T-cell (primary cell): ENCODE data around the gene ARAF. TPM values are rescaled to one million over a fixed set of nuclear protein-coding genes. Genes with fewer than 3 reads are reported as not detected.

Experiments used
- ATAC-seq, 4 experiments: fragments of 200-7000 bp in 3 of 4; fragments of 150-1000 bp in 1 of 4; cut with Tn5 transposase; replicated peaks in 1 of 4; 1 replicate in 3 of 4; 2 replicates in 1 of 4; pipeline ENCODE4 v1.10.0; 2021; ENCODE audit warnings: moderate library complexity in 3 of 4, mild to moderate bottlenecking in 2 of 4, moderate number of reproducible peaks in 1 of 4
- CTCF ChIA-PET, 2 donors: fragments of 300-600 bp; sonication (Branson Sonifier 250); formaldehyde crosslinking; loops; one replicate each; lab custom pipeline; 2022; ENCODE audit warnings: antibody characterized with exemption in 2 of 2; lab: Charles Lee
- POLR2A ChIA-PET, 2 donors: fragments of 300-600 bp; sonication (Branson Sonifier 250); formaldehyde crosslinking; loops; one replicate each; lab custom pipeline; 2022; ENCODE audit warnings: antibody characterized with exemption in 2 of 2; lab: Charles Lee
- DNase-seq, 35 experiments: peaks; one replicate each; pipeline versions ENCODE4 v3.0.0 to v3.0.0-alpha.2; 2013 to 2023
- H3K27ac ChIP-seq: one replicate; pipeline ENCODE4 v1.5.1; 2013; ENCODE audit warnings: low read length
- H3K27me3 ChIP-seq, 2 experiments: replicated peaks in 1 of 2; 1 replicate in 1 of 2; 2 replicates in 1 of 2; pipeline versions ENCODE4 v1.6.1 to v1.7.0; 2013; ENCODE audit warnings: low read length in 1 of 2, mixed read lengths in 1 of 2; ENCODE audit not compliant: control insufficient read depth in 2 of 2, insufficient read depth in 2 of 2; ENCODE audit errors: extremely low read depth in 1 of 2
- H3K36me3 ChIP-seq, 2 donors: 1 replicate in 1 of 2; 2 replicates in 1 of 2; pipeline versions ENCODE4 v1.6.1 to v1.7.0; 2013; ENCODE audit warnings: low read length in 1 of 2; ENCODE audit not compliant: control insufficient read depth in 2 of 2, insufficient read depth in 1 of 2; ENCODE audit errors: extremely low read depth in 1 of 2
- H3K4me1 ChIP-seq, 2 experiments: 1 replicate in 1 of 2; 2 replicates in 1 of 2; pipeline versions ENCODE4 v1.6.1 to v1.7.0; 2013; ENCODE audit warnings: low read length in 2 of 2, mixed read lengths in 1 of 2; ENCODE audit not compliant: insufficient read depth in 2 of 2, control insufficient read depth in 1 of 2; ENCODE audit errors: extremely low read depth in 1 of 2
- H3K4me3 ChIP-seq, 2 donors: 1 replicate in 1 of 2; 2 replicates in 1 of 2; pipeline versions ENCODE4 v1.5.1 to v1.7.0; 2013; ENCODE audit warnings: mild to moderate bottlenecking in 2 of 2, low read length in 1 of 2, moderate library complexity in 1 of 2; ENCODE audit not compliant: control insufficient read depth in 1 of 2; ENCODE audit errors: extremely low read depth in 1 of 2
- H3K9me3 ChIP-seq: 2 replicates; pipeline ENCODE4 v1.7.0; 2013
- H3K27ac Mint-ChIP-seq, 2 donors: one replicate each; pipeline ENCODE4 v1.8.0; 2020 to 2021; ENCODE audit warnings: mild to moderate bottlenecking in 2 of 2, mixed read lengths in 2 of 2
- H3K27me3 Mint-ChIP-seq, 2 donors: one replicate each; pipeline ENCODE4 v1.8.0; 2021 to 2022; ENCODE audit warnings: mixed read lengths in 2 of 2
- H3K36me3 Mint-ChIP-seq: one replicate; pipeline ENCODE4 v1.8.0; 2021; ENCODE audit warnings: mixed read lengths
- H3K4me1 Mint-ChIP-seq, 3 donors: one replicate each; pipeline ENCODE4 v1.8.0; 2020 to 2022; ENCODE audit warnings: mixed read lengths in 3 of 3, mild to moderate bottlenecking in 1 of 3
- H3K4me3 Mint-ChIP-seq, 3 donors: one replicate each; pipeline ENCODE4 v1.8.0; 2020 to 2022; ENCODE audit warnings: mild to moderate bottlenecking in 3 of 3, mixed read lengths in 3 of 3, moderate library complexity in 3 of 3
- H3K9me3 Mint-ChIP-seq, 3 donors: one replicate each; pipeline ENCODE4 v1.8.0; 2020 to 2022; ENCODE audit warnings: mixed read lengths in 3 of 3
- WGBS: methylation state at CpG from one replicate; pipeline ENCODE4 v1.1.5; 2013; ENCODE audit warnings: missing lambda C conversion rate; ENCODE audit not compliant: insufficient coverage; 5-methylcytosine and 5-hydroxymethylcytosine counted together
- total RNA-seq, 35 experiments: library from RNA in 6 of 35; stranded (reverse) in 6 of 35; fragments of 120-200 nt in 1 of 35; gene quantifications; one replicate each; pipeline versions ENCODE4 v1.2.1 to v1.2.4 and lab custom pipeline; 2013 to 2026

ARAF gene
- total RNA-seq, 5 donors from 2014 or later (not counting 1 experiment from before 2014, with no cell fraction given) = 113 to 138 (median 122) TPM

DNA sequence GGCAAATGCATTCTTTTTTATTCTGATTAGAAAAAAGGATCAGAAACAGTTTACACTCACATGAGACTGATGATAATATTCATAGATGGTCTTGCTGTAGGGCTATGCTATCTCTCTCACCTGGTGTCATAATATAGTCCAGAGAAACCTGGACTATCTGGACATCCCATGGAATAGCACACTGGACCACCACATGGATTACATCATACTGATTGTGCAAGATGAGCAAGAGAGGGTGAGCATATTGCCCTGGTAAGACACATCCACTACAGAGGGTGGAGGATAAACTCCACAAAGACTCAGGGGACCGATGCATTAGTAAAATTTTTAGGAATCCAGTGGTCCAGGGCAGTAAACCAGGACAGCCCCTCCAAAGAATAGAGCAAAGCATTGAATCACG, 50.5 kb downstream of the ARAF start:
- Mint-ChIP-seq H3K4me3 (no peak overlapping the region), H3K36me3 (no peaks in the 10 kb centered on the region), H3K9me3 (no peaks in the 10 kb centered on the region), H3K27me3 (peaks cover 0 to 17% of the 10 kb centered on the region in 2 donors), H3K27ac (no peak overlapping the region), H3K4me1 (peaks cover 2 to 8% (median 3%) of the 10 kb centered on the region in 3 donors)
- Histone ChIP-seq H3K4me1 (peaks cover 0 to 2% of the 10 kb centered on the region in 2 experiments), H3K4me3 (no peak overlapping the region), H3K27me3 (no peaks in the 10 kb centered on the region), H3K9me3 (no peaks in the 10 kb centered on the region), H3K36me3 (no peaks in the 10 kb centered on the region), H3K27ac (no peak overlapping the region)
- WGBS = no CpG with 5 or more reads among the region's 2 CpGs
- ChIA-PET POLR2A (no interaction called here), CTCF (no interaction called here)
- DNase-seq = no peak
- no peak for ATAC-seq

DNA sequence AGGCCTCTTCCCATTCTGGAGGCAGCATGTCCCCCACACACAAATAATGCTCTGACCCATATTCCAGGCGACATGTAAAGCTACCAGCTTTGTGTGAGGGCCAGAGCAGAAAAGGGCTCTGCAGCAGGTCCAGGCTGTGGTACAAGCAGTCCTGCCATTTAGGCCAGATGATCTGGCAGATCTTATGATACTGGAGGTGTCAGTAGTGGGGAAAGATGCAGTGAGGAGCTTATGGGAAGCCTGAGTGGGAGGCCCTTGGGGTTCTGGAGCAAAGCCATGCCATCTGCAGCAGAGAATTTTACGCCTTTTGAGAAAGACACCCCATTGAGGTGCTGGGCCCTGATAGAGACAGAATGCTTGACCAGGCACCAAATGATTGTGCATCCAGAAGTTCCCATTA, 50.9 kb downstream of the ARAF start:
- peaks cover 2 to 8% (median 3%) of the 10 kb centered on the region in 3 donors for H3K4me1 Mint-ChIP-seq
- Histone ChIP-seq H3K27me3 (no peaks in the 10 kb centered on the region), H3K4me1 (peaks cover 0 to 2% of the 10 kb centered on the region in 2 experiments), H3K36me3 (no peaks in the 10 kb centered on the region), H3K4me3 (no peak overlapping the region), H3K9me3 (no peaks in the 10 kb centered on the region), H3K27ac (no peak overlapping the region)
- no peak overlapping the region for H3K27ac Mint-ChIP-seq
- POLR2A ChIA-PET = no interaction called here
- no peak for DNase-seq
- no peaks in the 10 kb centered on the region for H3K36me3 Mint-ChIP-seq
- H3K4me3 Mint-ChIP-seq = no peak overlapping the region
- no peak for ATAC-seq
- H3K9me3 Mint-ChIP-seq = no peaks in the 10 kb centered on the region
- peaks cover 0 to 19% of the 10 kb centered on the region in 2 donors for H3K27me3 Mint-ChIP-seq
- CTCF ChIA-PET = no interaction called here
- WGBS = 100% methylated on average over 1 of the region's 2 CpGs

DNA sequence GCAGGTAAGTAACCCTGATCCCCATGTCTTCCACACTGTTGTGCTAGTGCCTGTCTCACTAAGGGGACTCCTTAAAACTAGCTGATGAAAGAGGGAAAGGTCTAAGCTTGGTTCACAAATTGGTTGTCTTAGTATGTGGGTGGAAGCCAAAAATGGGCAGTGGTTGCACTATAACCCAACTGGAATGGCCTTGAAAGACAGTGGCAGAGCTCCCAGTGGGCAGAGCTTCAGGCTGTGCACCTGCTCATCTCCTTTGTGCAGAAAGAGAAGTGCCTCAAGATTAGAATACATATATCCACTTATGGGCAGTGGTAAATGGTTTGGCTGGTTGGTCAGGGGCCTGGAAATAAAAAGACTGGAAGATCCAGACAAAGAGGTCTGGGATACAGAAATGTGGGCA, 51.4 kb downstream of the ARAF start:
- H3K4me1 ChIP-seq = peaks cover 0 to 2% of the 10 kb centered on the region in 2 experiments
- Mint-ChIP-seq H3K9me3 (no peaks in the 10 kb centered on the region), H3K4me1 (peaks cover 2 to 8% (median 3%) of the 10 kb centered on the region in 3 donors), H3K4me3 (no peak overlapping the region), H3K27ac (no peak overlapping the region), H3K36me3 (no peaks in the 10 kb centered on the region), H3K27me3 (peaks cover 0 to 20% of the 10 kb centered on the region in 2 donors)
- POLR2A ChIA-PET = interaction anchor here in 1 of 2 donors (0.7 kb wide), 1 partner anchor 335 kb away, joined by 11 read pairs; no protein-coding TSS in a partner anchor
- no peak overlapping the region for H3K4me3 ChIP-seq
- no peaks in the 10 kb centered on the region for H3K9me3 ChIP-seq
- H3K27me3 ChIP-seq = no peaks in the 10 kb centered on the region
- CTCF ChIA-PET = no interaction called here
- no peak overlapping the region for H3K27ac ChIP-seq
- no peaks in the 10 kb centered on the region for H3K36me3 ChIP-seq
- ATAC-seq (no peak), DNase-seq (no peak)

DNA sequence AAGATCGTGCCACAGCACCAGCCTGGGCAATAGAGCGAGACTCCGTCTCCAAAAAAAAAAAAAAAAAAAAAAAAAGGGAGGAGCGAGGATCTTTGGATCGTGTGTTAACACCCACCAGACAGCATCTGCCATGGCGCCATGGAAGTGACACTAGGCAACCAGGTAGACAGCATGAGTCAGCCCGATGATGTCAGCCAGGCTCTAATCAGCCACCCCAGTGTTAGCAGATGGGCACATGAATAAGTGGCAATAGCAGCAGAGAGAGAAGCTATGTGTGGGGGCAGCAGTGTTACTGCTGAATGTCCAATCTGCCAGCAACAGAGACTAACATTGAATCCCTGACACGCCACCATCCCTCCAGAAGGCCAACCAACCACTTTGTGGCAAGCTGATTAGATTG, 52.1 kb downstream of the ARAF start:
- Mint-ChIP-seq H3K4me1 (peaks cover 2 to 4% (median 3%) of the 10 kb centered on the region in 3 donors), H3K36me3 (no peaks in the 10 kb centered on the region), H3K27ac (no peak overlapping the region), H3K27me3 (peaks cover 0 to 23% of the 10 kb centered on the region in 2 donors), H3K9me3 (no peaks in the 10 kb centered on the region), H3K4me3 (no peak overlapping the region)
- no CpG with 5 or more reads among the region's 8 CpGs for WGBS
- H3K36me3 ChIP-seq = no peaks in the 10 kb centered on the region
- no peak for ATAC-seq
- H3K27ac ChIP-seq = no peak overlapping the region
- no peak overlapping the region for H3K4me3 ChIP-seq
- DNase-seq = no peak
- no peaks in the 10 kb centered on the region for H3K9me3 ChIP-seq
- peaks cover 0 to 2% of the 10 kb centered on the region in 2 experiments for H3K4me1 ChIP-seq
- no peaks in the 10 kb centered on the region for H3K27me3 ChIP-seq
- ChIA-PET CTCF (no interaction called here), POLR2A (interaction anchor here in 1 of 2 donors (0.7 kb wide), 1 partner anchor 334 kb away, joined by 11 read pairs; no protein-coding TSS in a partner anchor)

DNA sequence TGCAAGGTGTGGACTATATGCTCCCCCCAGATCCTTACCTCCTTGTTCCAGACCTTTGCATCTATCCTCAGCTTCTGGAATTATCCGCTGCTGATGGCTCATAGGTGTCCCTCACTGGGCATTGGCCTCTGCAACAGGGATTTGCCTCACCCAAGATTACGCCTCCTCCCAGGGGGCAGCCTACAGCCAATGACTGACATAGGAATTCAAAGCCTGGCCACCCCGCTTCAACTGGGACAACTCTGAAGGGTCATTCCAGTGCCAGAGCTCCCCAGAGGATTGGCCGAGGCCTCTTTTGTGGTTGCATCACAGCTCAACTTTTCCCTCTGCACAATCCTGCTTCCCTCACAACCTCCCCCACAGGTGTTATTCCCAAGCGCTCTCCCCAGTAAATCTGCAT, 53.6 kb downstream of the ARAF start:
- H3K4me1 Mint-ChIP-seq = peaks cover 0 to 4% (median 0%) of the 10 kb centered on the region in 3 donors
- no peaks in the 10 kb centered on the region for H3K9me3 Mint-ChIP-seq
- no peak overlapping the region for H3K4me3 ChIP-seq
- no peak overlapping the region for H3K27ac ChIP-seq
- H3K27me3 Mint-ChIP-seq = peaks cover 0 to 25% of the 10 kb centered on the region in 2 donors
- no peaks in the 10 kb centered on the region for H3K36me3 Mint-ChIP-seq
- no peaks in the 10 kb centered on the region for H3K9me3 ChIP-seq
- H3K4me3 Mint-ChIP-seq = no peak overlapping the region
- POLR2A ChIA-PET = no interaction called here
- CTCF ChIA-PET = no interaction called here
- WGBS = 86% methylated on average over 2 of the region's 5 CpGs
- H3K36me3 ChIP-seq = no peaks in the 10 kb centered on the region
- DNase-seq (no peak), ATAC-seq (no peak)
- peaks cover 0 to 7% of the 10 kb centered on the region in 2 experiments for H3K4me1 ChIP-seq
- no peaks in the 10 kb centered on the region for H3K27me3 ChIP-seq
- no peak overlapping the region for H3K27ac Mint-ChIP-seq

- Histone ChIP-seq H3K9me3 (no peaks in the 10 kb centered on the region), H3K27ac (no peak overlapping the region), H3K4me1 (peaks cover 3 to 22% of the 10 kb centered on the region in 2 experiments), H3K4me3 (no peak overlapping the region), H3K27me3 (peaks cover 0 to 6% of the 10 kb centered on the region in 2 experiments), H3K36me3 (no peaks in the 10 kb centered on the region)
- POLR2A ChIA-PET = no interaction called here
- Mint-ChIP-seq H3K36me3 (no peaks in the 10 kb centered on the region), H3K4me1 (peaks cover 9 to 18% (median 12%) of the 10 kb centered on the region in 3 donors), H3K27ac (no peak overlapping the region), H3K27me3 (peaks cover 9 to 10% of the 10 kb centered on the region in 2 donors), H3K4me3 (peak overlapping the region; percentile 25 to 64 (median 59)), H3K9me3 (no peaks in the 10 kb centered on the region)
- no peak for DNase-seq
- 47% methylated on average over 13 of the region's 32 CpGs for WGBS
- no peak for ATAC-seq
- CTCF ChIA-PET = no interaction called here
These were observed 58.0 kb downstream of the ARAF start for GRCh38 chrX:47618923-47619485.
